HG03159 (cell line): ENCODE measurements around the gene OSBPL2.
A peak's percentile ranks its signal among the peaks of the same experiment; 100 is the strongest.

ENCODE experiments used
- ATAC-seq: cut with Tn5 transposase; IDR thresholded peaks from one replicate; pipeline ENCODE4 v1.9.1; 2021; ENCODE audit warnings: mild to moderate bottlenecking, moderate library complexity; ENCODE audit not compliant: unreplicated experiment

OSBPL2 gene

GRCh38 chr20:62296724-62297448, 58.6 kb downstream of the OSBPL2 start:
- no peak for ATAC-seq

- no peak for ATAC-seq
These were observed 59.3 kb downstream of the OSBPL2 start for GRCh38 chr20:62297449-62298227.

- no peak for ATAC-seq
These were observed 60.4 kb downstream of the OSBPL2 start for GRCh38 chr20:62298577-62299249.

GRCh38 chr20:62299666-62300236, 61.4 kb downstream of the OSBPL2 start:
- no peak for ATAC-seq

DNA sequence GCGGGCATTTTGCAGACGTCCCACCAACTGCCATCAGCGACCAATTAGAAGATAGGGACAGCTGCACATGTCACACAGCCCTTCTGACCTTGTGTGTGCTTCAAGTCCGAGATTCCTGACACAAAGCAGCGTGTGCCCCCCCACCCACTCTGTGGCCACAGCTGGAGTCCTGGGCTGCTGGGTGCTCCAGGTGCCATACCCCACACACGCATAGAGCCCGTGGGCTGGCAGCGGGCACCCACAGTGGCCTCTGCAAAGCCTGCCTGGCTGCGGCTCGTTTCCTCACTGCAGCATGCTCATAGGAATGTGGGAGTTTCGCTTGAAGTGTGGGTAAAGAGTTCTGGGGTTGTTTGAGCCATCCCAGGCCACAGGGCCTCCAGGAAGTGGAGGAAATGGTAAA, 62.0 kb downstream of the OSBPL2 start:
- no peak for ATAC-seq

DNA sequence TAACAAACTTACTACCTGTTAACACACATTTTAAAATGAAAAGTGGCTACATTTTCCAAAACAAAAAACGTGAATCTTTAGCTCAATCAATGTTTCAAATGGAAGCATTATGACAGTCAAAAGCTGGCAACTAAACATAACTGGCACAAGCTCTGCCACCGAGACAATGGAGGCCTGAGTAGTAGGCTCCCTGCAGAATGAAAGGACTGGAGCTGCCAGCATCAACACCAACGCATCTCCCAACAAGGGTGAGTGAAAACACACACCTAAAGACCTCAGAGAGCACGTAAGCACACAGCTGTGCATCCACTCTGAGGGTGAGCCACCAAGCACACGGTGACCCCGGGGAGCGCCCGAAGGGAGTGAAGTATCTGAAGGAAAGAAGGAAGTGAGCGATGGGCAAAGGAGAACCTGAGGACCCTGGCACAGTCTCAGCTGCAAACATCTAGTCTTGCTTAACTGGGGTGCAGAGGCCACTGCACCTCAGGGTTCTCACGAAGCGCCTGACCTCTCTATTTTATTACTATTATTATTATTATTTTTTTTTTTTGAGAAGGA, 62.9 kb downstream of the OSBPL2 start:
- no peak for ATAC-seq

- peak; percentile 42 for ATAC-seq
These were observed 63.5 kb downstream of the OSBPL2 start for GRCh38 chr20:62301773-62302340.

DNA sequence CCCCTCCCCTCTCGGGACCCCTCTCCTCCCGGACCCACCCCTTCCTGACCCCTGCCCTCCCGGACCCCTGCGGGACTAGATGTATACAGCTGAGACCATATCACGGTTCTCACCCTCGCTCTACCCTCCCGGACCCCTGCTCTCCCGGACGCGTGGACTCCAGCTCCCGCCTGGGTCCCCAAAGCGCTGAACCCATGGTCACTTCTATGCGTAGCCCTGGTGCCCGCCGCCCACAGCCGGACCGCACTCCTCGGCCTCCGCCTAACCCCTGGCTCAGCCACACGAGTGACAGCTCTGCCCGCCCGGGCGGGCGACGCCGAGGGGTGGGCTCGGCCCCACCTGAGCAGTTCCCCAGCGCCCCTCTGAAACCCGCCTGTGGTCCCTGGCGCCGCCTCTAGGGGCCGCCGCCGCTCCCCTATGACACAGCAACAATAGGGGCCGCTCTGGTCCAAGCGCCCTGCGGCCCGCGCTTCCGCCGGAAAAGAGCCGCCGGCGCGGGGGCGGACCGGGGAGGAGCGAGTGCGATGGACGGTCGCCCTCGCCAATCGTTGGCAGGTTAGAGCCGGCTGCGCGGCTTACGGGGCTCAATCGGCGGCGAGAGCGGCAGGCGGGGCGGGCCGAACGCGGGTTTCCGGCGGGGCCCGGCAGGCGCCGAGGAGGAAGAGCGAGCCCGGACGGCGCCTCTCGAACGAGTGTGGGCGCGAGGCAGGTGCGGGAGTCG, 64.2 kb downstream of the OSBPL2 start, which contains the start of gene ADRM1:
TSS of gene ADRM1 (plus strand) at position 657 of the 721 bp plus-strand sequence. CDS start 572 bp downstream, outside the sequence.
- peak; percentile 90 for ATAC-seq

- ATAC-seq: no peak
These were observed 64.7 kb downstream of the OSBPL2 start for GRCh38 chr20:62303062-62303339.

- no peak for ATAC-seq
These were observed 65.3 kb downstream of the OSBPL2 start for GRCh38 chr20:62303340-62304226.

DNA sequence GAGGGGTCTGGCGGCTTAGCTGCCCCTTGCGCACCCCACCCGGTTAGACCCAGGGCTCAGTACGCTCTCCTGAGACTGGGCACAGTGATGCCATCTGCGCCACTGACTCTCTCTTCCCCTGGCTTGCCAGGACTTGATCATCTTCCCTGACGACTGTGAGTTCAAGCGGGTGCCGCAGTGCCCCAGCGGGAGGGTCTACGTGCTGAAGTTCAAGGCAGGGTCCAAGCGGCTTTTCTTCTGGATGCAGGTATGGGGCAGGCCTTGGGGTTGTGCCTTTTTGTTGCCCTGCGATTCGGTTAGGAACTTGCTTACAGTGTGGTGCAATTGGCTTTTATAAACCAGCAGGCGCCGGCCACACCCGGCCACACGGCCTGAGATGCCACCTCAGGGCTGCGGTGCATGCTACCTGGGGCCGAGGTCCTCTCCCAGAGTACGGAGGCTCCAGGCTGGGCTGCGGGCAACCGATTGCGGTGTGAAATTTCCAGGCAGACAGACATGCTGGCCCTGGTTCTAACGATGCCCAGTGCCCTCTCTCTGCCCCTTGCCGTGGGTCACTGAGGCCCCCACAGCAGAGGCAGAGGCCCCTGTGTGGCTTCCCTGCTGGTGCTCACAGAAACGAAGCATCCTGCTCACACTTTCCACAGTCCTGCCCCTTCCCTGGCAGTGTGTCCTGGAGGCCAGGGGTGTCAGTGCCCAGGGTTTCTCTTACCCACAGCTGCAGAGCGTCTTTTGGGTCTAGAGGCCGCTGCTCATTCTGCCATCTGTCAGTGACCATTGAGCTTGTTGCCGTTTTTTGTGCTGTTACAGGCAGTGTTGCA, 66.2 kb downstream of the OSBPL2 start:
- no peak for ATAC-seq

DNA sequence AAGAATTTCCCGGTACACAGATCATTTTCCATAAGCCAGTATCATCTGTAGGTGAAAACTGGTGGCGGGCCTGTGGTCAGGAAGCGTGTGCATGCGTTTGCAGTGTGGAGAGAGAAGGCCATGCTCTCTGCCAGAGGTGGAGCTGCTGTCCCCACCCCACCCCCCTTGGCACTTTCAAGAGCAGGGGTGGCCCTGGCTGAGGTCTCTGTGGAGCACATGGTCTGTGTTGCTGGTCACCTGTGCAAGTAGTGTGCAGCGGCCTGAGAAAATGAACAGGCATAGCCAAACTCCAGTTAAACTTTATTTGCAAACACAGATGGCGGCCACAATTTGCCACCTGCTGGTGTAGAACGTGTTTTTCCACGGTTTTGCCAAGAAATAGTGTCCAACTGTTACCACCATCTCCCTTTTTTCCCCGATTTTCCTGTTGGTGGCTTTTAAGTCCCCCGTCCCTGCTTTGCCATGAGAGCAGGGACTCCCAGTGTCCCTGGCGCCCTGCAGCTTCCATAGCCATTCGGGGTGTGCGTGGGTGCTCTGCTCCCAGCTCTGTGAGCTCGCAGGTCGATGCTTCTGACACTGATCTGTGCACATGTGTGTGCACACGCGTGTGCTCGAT, 66.9 kb downstream of the OSBPL2 start:
- no peak for ATAC-seq

GRCh38 chr20:62305765-62306413, 67.6 kb downstream of the OSBPL2 start:
- no peak for ATAC-seq

DNA sequence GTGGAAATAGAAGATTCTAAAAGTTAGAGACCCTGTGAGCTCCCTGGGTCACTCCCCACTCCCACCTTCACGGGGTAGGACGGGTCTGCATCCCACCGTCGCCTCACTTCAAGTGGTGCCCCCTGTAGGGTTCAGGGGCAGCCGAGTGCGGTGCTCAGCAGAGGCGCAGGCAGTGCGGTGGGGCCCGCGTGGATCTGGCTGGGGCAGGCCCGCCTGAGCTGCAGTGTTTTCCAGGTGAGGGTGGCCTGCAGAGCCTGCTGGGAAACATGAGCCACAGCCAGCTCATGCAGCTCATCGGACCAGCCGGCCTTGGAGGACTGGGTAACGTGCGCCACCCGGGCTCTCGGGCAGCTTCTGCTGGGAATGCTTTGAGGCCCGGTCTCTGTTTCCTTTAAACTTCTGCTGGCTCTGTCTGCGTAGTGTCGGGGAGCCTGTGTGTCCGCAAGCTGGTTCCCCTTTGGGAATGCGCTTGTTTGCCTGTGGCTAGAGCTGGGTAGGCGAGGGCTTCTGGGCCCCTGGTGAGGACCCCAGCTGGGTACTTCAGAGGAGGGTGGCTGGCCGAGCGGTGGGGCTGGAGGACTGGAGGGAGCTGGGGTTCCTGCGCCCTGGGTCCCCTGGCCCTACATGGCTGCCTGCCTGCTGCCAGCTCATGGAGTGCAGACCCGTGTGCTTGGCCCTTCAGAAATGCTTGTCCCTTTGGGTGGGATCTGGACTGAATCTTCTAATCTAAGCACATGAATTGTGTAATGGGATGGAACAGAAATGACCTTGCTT, 68.3 kb downstream of the OSBPL2 start:
- no peak for ATAC-seq

GRCh38 chr20:62307226-62308101, 69.1 kb downstream of the OSBPL2 start:
- no peak for ATAC-seq
